Measurements from ENCODE around the gene RSPO4. TPM values are rescaled to one million over a fixed set of nuclear protein-coding genes. Genes with fewer than 3 reads are reported as not detected.

RSPO4 gene
- total RNA-seq, 2 donors from 2014 or later: not detected

DNA sequence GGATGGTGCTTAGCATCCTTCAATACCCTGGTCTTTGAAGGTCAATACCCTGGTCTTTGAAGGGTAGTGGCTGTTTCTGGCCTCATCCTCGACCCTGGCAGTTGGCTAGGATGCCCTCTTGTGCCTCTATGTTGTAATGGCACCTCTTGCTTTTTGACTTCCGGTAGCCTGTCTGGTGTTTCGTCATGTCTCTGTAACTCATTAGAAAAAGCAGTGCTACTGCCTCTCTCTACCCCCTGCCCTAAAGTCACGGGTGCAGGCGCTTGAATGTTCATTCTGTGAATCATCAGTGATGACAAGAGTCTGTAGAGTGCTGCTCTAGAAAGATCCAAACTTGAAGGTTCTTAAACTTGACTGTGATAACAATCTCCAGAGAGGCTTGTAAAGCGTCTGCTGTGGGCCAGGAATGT lies 28.3 kb downstream of the RSPO4 start:
- no peak overlapping the region for H3K27ac Mint-ChIP-seq

DNA sequence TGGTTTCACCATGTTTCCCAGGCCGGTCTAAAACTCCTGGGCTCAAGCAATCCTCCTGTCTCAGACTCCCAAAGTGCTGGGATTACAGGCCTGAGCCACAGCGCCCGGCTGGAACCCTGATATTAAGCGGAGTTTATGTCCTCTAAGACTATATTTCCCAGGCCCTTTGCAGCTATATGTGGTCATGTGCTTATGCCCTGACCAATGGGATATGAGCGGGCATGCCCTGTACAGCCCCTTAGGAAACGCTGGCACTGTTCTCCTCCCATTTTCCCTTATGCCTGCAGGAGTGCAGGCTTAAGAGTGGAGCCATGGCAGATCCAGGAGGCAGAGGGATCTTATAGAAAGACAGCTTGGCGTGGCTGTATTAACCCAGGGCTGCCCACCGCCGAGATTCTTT lies 29.9 kb downstream of the RSPO4 start:
- Mint-ChIP-seq H3K27me3 (peaks cover 28% of the 10 kb centered on the region), H3K4me1 (peaks cover 2% of the 10 kb centered on the region), H3K27ac (no peak overlapping the region), H3K4me3 (no peak overlapping the region), H3K36me3 (ENCODE audit: low read depth) (no peaks in the 10 kb centered on the region)
- no peak for DNase-seq
- ATAC-seq: no peak
- H3K9me3 ChIP-seq (ENCODE audit: control insufficient read depth, low read length, poor library complexity, severe bottlenecking): no peaks in the 10 kb centered on the region

More for the DNA sequence above, 28.3 kb downstream of the RSPO4 start:
- H3K27me3 Mint-ChIP-seq: peaks cover 33% of the 10 kb centered on the region
- H3K9me3 ChIP-seq (ENCODE audit: control insufficient read depth, low read length, poor library complexity, severe bottlenecking): no peaks in the 10 kb centered on the region
- ATAC-seq (peak; percentile 66), DNase-seq (no peak)
- no peak overlapping the region for H3K4me3 Mint-ChIP-seq
- peaks cover 2% of the 10 kb centered on the region for H3K4me1 Mint-ChIP-seq
- H3K36me3 Mint-ChIP-seq (ENCODE audit: low read depth): no peaks in the 10 kb centered on the region

- no peak overlapping the region for H3K4me3 Mint-ChIP-seq
- no peaks in the 10 kb centered on the region for H3K36me3 Mint-ChIP-seq (ENCODE audit: low read depth)
- peaks cover 28% of the 10 kb centered on the region for H3K27me3 Mint-ChIP-seq
- ATAC-seq (no peak), DNase-seq (no peak)
- H3K9me3 ChIP-seq (ENCODE audit: control insufficient read depth, low read length, poor library complexity, severe bottlenecking): no peaks in the 10 kb centered on the region
- H3K27ac Mint-ChIP-seq: no peak overlapping the region
- H3K4me1 Mint-ChIP-seq: peaks cover 2% of the 10 kb centered on the region
Observed at GRCh38 chr20:971346-971745, 30.8 kb downstream of the RSPO4 start.

DNA sequence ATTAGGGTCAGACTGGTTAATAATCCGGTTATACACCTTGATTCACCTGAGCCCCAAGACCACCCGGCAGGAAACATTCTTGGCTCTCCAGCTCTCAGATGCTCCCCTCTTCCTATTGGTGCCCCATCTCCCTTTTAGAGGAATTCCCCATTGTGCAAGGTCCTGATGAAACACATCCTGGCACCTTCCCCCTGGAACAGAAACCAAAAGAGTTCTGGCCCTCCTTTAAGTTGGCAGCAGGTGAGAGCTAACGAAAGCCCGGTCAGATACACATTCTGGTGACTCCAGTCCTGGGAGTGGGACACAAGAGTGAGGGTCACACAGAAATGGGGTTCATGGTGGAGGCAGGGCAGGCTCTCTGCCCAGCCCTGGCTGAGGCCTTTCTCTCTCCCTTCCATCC lies 32.2 kb downstream of the RSPO4 start:
- peaks cover 35% of the 10 kb centered on the region for H3K27me3 Mint-ChIP-seq
- H3K4me1 Mint-ChIP-seq: peaks cover 3% of the 10 kb centered on the region
- DNase-seq: no peak
- no peak overlapping the region for H3K4me3 Mint-ChIP-seq
- no peaks in the 10 kb centered on the region for H3K36me3 Mint-ChIP-seq (ENCODE audit: low read depth)
- H3K27ac Mint-ChIP-seq: no peak overlapping the region
- no peak for ATAC-seq
- no peaks in the 10 kb centered on the region for H3K9me3 ChIP-seq (ENCODE audit: control insufficient read depth, low read length, poor library complexity, severe bottlenecking)

- Mint-ChIP-seq H3K4me3 (no peak overlapping the region), H3K27ac (no peak overlapping the region), H3K27me3 (peaks cover 39% of the 10 kb centered on the region), H3K4me1 (peaks cover 2% of the 10 kb centered on the region), H3K36me3 (ENCODE audit: low read depth) (no peaks in the 10 kb centered on the region)
- no peaks in the 10 kb centered on the region for H3K9me3 ChIP-seq (ENCODE audit: control insufficient read depth, low read length, poor library complexity, severe bottlenecking)
- DNase-seq (no peak), ATAC-seq (no peak)
Observed at GRCh38 chr20:967796-968742, 34.0 kb downstream of the RSPO4 start.

GRCh38 chr20:965956-966355 lies 36.2 kb downstream of the RSPO4 start:
- Mint-ChIP-seq H3K36me3 (ENCODE audit: low read depth) (no peaks in the 10 kb centered on the region), H3K27ac (no peak overlapping the region), H3K27me3 (peaks cover 43% of the 10 kb centered on the region)

GRCh38 chr20:963795-964194 lies 38.3 kb downstream of the RSPO4 start:
- peaks cover 4% of the 10 kb centered on the region for H3K36me3 Mint-ChIP-seq (ENCODE audit: low read depth)
- H3K27ac Mint-ChIP-seq: no peak overlapping the region
- ATAC-seq (no peak), DNase-seq (no peak)
- peaks cover 56% of the 10 kb centered on the region for H3K27me3 Mint-ChIP-seq
- peaks cover 2% of the 10 kb centered on the region for H3K4me1 Mint-ChIP-seq
- no peaks in the 10 kb centered on the region for H3K9me3 ChIP-seq (ENCODE audit: control insufficient read depth, low read length, poor library complexity, severe bottlenecking)
- no peak overlapping the region for H3K4me3 Mint-ChIP-seq

More at GRCh38 chr20:965956-966355, 36.2 kb downstream of the RSPO4 start:
- peaks cover 2% of the 10 kb centered on the region for H3K4me1 Mint-ChIP-seq
- no peaks in the 10 kb centered on the region for H3K9me3 ChIP-seq (ENCODE audit: control insufficient read depth, low read length, poor library complexity, severe bottlenecking)
- ATAC-seq: no peak
- no peak for DNase-seq
- H3K4me3 Mint-ChIP-seq: no peak overlapping the region

DNA sequence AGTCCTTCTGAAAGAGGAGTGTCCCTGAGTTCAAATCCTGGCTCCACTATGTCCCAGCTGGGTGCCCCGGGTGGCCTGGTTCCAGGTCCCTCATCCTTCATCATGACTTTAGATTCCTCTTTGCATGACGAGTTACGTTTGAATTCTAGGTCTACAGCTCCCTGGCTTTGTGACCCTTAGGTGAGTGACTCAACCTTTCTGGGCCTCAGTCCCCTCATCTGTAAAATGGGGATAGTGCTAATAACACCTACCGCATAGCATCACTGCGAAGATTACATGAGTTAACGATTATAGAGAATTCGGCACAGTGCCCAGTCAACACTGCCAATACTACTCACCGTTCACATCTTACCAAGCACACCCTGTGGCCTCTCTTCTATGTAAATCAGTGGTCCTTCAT lies 39.4 kb downstream of the RSPO4 start:
- H3K27me3 Mint-ChIP-seq: peaks cover 63% of the 10 kb centered on the region
- H3K36me3 Mint-ChIP-seq (ENCODE audit: low read depth): peaks cover 4% of the 10 kb centered on the region

GRCh38 chr20:962223-962622 lies 39.9 kb downstream of the RSPO4 start:
- peaks cover 67% of the 10 kb centered on the region for H3K27me3 Mint-ChIP-seq
- ATAC-seq (no peak), DNase-seq (no peak)
- H3K4me1 Mint-ChIP-seq: peaks cover 2% of the 10 kb centered on the region
- H3K9me3 ChIP-seq (ENCODE audit: control insufficient read depth, low read length, poor library complexity, severe bottlenecking): no peaks in the 10 kb centered on the region
- no peak overlapping the region for H3K27ac Mint-ChIP-seq
- peaks cover 4% of the 10 kb centered on the region for H3K36me3 Mint-ChIP-seq (ENCODE audit: low read depth)
- H3K4me3 Mint-ChIP-seq: no peak overlapping the region

More for the DNA sequence above, 39.4 kb downstream of the RSPO4 start:
- Mint-ChIP-seq H3K4me3 (no peak overlapping the region), H3K4me1 (peaks cover 2% of the 10 kb centered on the region), H3K27ac (no peak overlapping the region)
- H3K9me3 ChIP-seq (ENCODE audit: control insufficient read depth, low read length, poor library complexity, severe bottlenecking): no peaks in the 10 kb centered on the region
- ATAC-seq: no peak
- DNase-seq: no peak

DNA sequence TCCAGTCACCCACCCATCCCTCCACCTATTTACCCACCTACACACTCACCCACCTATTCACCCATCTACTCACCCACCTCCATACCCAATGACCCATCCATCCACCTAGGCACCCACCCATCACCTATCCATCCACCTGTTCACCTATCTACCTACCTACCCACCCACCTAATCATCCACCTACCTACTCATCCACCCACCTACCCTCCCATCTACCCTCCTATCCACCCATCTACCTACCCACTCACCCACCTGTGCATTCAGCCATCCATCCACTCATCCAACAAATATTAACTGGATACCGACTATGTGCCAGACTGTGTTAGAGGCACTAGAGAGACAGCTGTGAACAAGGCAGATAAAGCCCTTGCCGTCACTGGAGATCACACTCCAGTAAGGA lies 40.3 kb downstream of the RSPO4 start:
- DNase-seq: no peak
- H3K36me3 Mint-ChIP-seq (ENCODE audit: low read depth): peaks cover 4% of the 10 kb centered on the region
- H3K9me3 ChIP-seq (ENCODE audit: control insufficient read depth, low read length, poor library complexity, severe bottlenecking): no peaks in the 10 kb centered on the region
- H3K27ac Mint-ChIP-seq: no peak overlapping the region
- H3K4me3 Mint-ChIP-seq: no peak overlapping the region
- no peak for ATAC-seq
- peaks cover 68% of the 10 kb centered on the region for H3K27me3 Mint-ChIP-seq
- H3K4me1 Mint-ChIP-seq: peaks cover 2% of the 10 kb centered on the region

DNA sequence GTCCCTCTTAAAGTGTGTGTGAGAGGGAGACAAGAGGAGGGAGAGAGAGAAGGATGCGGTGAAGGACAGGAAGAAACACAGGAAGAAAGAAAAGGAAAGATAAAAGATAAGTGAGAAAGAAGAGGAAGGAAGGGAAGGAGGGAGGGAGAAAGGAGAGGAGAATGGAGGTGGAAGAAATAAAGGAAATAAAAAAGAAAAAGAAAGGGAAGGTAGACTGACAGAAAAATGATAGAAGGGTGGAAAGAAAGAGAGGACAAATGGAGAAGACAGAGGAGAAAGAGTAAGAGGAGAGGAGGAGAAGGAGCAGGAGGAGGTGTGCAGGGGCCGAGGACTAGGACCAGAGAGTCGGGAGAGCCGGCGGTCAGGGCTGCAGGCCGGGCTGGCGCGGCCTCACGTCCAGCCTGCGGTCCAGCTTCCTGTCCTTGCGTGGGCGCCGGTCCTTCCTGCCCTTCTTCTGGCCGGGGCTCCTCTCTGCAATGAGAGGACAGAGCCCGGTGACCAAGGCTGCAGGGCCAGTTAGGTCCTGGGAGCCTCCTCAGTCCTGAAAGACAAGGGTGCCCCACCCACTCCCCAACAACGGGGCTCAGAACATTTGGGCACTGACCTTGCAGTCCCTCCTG lies 42.0 kb downstream of the RSPO4 start:
- Mint-ChIP-seq H3K27me3 (peaks cover 73% of the 10 kb centered on the region), H3K27ac (no peak overlapping the region)
- no peak for ATAC-seq

DNA sequence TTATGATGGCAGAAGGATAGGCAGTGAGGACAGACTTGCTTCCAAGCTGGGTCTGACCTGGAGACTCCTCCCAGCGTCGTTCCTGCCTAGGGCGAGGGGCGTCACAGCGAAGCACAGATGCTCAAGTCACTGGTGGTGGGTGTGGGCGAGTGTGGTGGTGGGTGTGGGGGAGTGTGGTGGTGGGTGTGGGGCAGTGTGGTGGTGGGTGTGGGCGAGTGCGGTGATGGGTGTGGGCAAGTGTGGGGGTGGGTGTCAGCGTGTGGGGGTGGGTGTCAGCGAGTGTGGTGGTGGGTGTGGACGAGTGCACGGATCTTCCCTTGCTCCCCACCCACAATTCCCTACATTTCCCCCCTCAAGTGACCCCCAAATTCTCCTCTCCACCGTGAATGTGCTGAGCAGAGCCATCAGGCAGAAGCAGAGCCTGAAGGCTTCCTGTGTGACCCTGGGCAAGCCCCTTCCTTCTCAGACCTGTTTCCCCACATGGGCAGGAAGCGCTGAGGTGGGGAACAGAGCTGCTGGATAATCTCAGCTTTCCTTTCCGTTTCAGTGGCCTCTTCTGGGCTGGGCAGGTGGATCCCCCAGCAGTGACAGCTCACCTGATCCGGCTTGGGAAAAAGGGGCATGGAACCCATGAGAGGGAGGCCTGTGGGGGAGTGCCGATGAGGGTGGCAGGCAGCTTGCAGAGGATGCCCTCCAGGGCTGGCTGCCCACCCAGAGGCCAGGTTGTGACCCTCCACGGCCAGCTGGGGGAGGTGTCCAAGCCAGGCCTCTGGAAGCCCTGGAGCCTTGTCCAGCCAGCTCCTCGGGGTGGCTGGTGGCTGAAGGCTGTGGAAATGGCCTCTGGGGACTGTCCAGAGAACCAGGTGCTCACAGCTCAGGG lies 42.9 kb downstream of the RSPO4 start:
- Mint-ChIP-seq H3K4me1 (peaks cover 2% of the 10 kb centered on the region), H3K36me3 (ENCODE audit: low read depth) (peaks cover 4% of the 10 kb centered on the region), H3K27me3 (peaks cover 74% of the 10 kb centered on the region), H3K4me3 (no peak overlapping the region), H3K27ac (no peak overlapping the region)
- no peak for DNase-seq
- no peak for ATAC-seq
- no peaks in the 10 kb centered on the region for H3K9me3 ChIP-seq (ENCODE audit: control insufficient read depth, low read length, poor library complexity, severe bottlenecking)

More for the DNA sequence above, 42.0 kb downstream of the RSPO4 start:
- Mint-ChIP-seq H3K36me3 (ENCODE audit: low read depth) (peaks cover 4% of the 10 kb centered on the region), H3K4me1 (peaks cover 5% of the 10 kb centered on the region), H3K4me3 (no peak overlapping the region)
- H3K9me3 ChIP-seq (ENCODE audit: control insufficient read depth, low read length, poor library complexity, severe bottlenecking): no peaks in the 10 kb centered on the region
- no peak for DNase-seq

DNA sequence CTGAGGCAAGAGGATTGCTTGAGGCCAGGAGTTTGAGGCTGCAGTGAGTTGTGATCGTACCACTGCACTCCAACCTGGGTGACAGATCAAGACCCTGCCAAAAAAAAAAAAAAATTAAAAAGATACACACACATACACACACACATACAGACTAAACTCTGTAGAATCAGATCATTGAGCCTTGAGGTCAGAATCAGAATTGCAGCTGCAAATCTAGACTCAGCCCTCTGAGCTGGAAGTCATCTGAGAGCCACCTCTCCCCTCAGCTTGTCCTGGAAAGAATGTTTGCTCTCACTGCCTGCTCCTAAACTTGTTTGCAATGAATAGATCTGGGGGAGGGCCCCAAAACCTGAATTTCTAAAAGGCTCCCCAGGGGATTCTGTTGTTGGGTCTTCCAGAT lies 44.6 kb downstream of the RSPO4 start:
- H3K4me3 Mint-ChIP-seq: no peak overlapping the region
- no peak for DNase-seq
- no peak overlapping the region for H3K27ac Mint-ChIP-seq
- no peaks in the 10 kb centered on the region for H3K9me3 ChIP-seq (ENCODE audit: control insufficient read depth, low read length, poor library complexity, severe bottlenecking)
- peaks cover 74% of the 10 kb centered on the region for H3K27me3 Mint-ChIP-seq
- ATAC-seq: no peak
- peaks cover 2% of the 10 kb centered on the region for H3K4me1 Mint-ChIP-seq
- H3K36me3 Mint-ChIP-seq (ENCODE audit: low read depth): peaks cover 4% of the 10 kb centered on the region
